Prostate gland (tissue), 2 donors: Measurements from ENCODE around the gene RND3.

Experiments
- POLR2A ChIP-seq: fragments of 450-650 bp; IDR thresholded peaks from one replicate; pipeline ENCODE4 v1.6.1; 2016; ENCODE audit warnings: antibody characterized with exemption, mild to moderate bottlenecking
- TF ChIP-seq, protein P1 (sequence below), 4 experiments: fragments of 200-600 bp in 2 of 4; fragments of 450-650 bp in 2 of 4; sonication (generic) in 2 of 4; IDR thresholded peaks; 1 replicate in 3 of 4; 2 replicates in 1 of 4; pipeline ENCODE4 v1.5.1; 2016 to 2019; ENCODE audit warnings: antibody characterized with exemption in 4 of 4, mild to moderate bottlenecking in 2 of 4, moderate library complexity in 2 of 4

DNA sequence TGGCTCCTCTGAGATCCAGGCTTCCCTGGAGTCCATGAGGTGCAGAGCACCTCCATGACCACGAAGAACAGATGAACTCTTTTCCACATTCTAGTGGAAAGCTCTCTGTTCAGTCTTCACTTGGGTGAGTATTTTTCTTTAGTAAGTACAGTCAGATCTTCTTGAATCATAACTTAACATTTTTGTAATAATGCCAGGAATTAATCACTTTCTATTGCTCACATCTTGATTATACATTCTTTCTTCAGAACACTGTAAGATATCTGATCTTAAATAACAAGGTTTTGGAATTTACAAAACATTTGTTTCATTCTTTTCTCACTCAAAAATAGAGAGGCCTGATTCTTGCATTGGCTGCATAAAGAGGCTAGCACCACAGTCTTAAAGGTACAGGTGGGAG, 45.4 kb upstream of the RND3 start:
- TF ChIP-seq, protein P1, sequence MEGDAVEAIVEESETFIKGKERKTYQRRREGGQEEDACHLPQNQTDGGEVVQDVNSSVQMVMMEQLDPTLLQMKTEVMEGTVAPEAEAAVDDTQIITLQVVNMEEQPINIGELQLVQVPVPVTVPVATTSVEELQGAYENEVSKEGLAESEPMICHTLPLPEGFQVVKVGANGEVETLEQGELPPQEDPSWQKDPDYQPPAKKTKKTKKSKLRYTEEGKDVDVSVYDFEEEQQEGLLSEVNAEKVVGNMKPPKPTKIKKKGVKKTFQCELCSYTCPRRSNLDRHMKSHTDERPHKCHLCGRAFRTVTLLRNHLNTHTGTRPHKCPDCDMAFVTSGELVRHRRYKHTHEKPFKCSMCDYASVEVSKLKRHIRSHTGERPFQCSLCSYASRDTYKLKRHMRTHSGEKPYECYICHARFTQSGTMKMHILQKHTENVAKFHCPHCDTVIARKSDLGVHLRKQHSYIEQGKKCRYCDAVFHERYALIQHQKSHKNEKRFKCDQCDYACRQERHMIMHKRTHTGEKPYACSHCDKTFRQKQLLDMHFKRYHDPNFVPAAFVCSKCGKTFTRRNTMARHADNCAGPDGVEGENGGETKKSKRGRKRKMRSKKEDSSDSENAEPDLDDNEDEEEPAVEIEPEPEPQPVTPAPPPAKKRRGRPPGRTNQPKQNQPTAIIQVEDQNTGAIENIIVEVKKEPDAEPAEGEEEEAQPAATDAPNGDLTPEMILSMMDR (IDR thresholded peaks at IDR 0.05), result no peak
- no peak for TF ChIP-seq POLR2A
